NCI-H2107 (cell line): ENCODE measurements around the gene EPS8.

Experiments used
- DNase-seq: peaks from one replicate; lab custom pipeline; 2025; lab: John Stamatoyannopoulos, UW

Gene EPS8

DNA sequence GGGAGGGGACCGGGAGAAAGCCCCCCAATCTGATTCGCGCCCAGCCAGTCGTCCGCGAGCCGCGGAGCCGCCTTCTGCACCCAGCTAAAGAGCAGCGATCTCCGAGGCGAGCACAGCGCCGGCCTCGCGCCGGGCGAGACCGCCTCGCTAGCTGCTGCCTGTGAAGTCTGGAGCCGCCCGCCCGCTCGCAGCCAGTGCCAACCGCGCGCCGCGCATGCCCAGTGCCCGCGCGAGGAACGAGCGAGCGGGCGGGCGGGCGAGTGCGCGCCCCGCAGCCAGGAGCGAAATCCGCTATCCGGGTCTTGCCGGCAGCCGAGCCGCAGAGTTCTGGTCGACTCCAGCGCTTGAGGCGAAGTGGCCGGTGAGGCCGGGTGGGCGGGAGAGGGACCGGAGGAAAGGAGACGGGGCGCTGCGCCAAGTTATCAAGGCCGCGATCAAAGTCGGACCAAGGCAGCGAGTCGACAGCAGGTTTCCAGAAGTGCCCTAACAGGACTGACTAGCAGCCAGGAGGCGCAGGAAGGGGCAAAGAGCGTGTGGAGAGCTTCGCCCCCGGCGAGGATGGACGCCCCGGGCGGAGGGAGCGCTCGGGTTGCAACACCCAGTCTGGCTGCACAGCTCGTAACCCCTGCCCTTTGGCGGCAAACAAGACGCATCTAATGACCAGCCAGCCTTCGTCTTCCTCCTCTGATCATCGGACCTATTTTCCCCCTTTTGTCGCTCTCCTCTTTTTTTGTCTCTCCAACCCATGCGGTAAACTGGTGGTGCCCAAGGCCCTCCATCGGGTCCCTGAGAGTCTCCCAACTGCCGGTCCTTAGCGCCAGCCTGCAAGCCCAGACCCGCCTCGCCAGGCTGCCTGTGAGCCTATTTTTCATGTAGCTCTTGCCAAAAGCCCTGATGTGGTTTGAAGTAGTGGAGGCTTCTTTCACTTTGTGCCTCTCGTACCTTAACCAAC is at the start of gene EPS8:
EPS8 (minus strand) TSS at position 169 of the 952 bp plus-strand sequence. CDS start 106,437 bp downstream, outside the sequence.
- peak; percentile 82 for DNase-seq

DNA sequence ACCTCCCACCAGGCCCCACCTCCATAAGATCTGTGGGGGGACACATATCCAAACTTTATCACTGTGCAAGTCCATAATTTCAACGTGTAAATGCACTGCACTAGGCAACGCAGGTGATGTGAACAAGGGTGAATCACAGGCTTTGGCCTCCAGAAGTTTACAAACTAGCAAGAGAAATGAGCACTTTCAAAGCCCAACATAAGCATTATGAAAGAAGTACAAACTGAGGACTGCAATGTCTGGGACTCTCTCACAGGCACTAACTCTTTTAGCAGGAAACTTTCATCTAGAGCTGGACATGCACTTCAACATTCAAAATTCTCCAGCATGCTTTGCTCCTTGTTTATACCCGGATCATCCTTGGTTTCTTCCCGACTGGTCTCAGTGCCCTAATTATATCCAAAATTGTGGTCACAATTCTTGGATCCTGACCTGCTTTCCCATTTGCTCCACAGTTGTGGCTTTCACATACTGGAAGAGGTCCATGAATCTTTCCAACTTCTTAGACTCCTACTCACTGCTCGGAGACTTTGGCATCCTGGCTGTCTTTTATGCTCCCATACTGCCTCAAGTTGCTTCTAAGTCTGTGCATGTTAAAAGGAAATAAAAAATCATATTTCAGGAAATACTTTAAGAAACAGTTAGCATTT is 48.1 kb upstream of the EPS8 start:
- no peak for DNase-seq

DNA sequence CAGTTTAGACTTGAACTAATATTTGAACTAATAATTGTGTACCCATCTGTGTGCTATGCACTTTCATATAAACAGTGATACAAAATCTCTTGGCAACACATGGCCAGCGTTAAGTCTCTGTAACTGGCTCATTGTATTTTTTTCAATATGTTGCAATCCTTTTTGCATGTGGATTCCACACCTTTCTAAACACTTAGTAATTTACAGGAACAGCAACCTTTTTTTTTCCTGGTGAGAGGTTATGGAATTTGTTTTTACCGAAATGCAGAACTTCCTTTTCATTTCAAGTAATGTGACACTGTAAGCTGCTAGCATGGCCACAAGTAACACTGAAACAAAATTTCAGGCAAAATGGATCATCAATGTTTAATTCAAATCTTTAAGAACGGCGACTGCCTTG is 45.4 kb upstream of the EPS8 start:
- no peak for DNase-seq

GRCh38 chr12:15831315-15831978 is 42.3 kb upstream of the EPS8 start:
- no peak for DNase-seq

GRCh38 chr12:15830538-15830937 is 41.4 kb upstream of the EPS8 start:
- no peak for DNase-seq

DNA sequence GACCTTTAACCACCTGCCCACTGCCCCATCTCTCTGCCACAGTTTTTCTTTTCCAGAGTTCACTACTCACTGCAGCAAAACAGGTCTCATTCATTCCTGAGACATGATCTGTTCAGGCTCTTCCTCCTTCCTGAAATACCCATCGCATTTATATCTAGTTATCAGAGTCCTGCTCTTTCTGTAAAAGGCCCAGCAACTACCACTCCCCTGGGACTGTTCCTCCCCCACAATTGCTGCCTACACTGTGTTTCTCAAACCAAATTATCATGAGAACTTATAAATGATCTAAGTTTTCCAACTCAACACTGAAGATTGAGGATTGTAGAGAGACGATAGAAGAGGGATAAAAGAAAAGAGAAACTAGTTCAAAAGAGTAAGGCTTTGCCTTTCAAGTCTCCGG is 40.8 kb upstream of the EPS8 start:
- no peak for DNase-seq

- DNase-seq: no peak
These were observed 40.1 kb upstream of the EPS8 start for GRCh38 chr12:15829255-15829654.

DNA sequence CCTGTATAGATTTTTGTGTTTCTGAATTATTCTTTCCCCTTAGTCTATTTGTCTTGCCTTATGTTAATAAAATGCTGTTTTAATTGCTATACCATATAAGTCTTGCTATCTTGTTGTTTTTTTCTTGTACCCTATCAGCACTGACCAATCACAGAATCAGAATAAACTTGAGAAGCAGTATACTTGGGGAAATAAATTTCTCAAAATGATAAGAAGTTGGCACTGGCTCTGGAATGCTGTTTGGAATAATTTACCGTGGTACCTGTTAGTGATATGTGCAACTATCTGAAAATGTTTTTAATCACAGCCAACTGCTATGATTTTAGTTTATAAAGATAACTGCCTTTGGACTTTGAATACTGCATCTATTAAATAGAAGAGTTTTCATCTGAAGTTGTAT is 37.9 kb upstream of the EPS8 start:
- no peak for DNase-seq

GRCh38 chr12:15824516-15824915 is 35.3 kb upstream of the EPS8 start:
- DNase-seq: no peak

- DNase-seq: no peak
These were observed 34.4 kb upstream of the EPS8 start for GRCh38 chr12:15823360-15824128.

- no peak for DNase-seq
These were observed 30.7 kb upstream of the EPS8 start for GRCh38 chr12:15819644-15820437.

DNA sequence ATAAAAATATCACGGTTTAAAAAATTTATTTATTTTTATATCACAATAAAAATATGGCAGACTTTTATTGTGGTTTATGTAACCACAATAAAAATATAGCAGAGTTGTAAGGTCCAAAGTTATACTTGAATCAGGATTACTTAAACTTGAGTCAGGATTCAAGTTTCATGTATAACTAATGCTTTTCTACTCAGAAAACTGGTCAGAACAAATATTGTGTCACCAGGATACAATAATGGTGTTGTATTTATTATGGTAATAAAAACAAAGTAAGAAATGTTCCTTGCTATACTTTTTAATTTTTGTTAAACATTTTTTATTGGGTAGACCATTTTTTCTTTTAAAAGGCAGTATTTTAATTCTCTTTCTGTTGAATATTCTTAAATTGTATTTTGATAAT is 29.2 kb upstream of the EPS8 start:
- no peak for DNase-seq

- DNase-seq: no peak
These were observed 26.5 kb upstream of the EPS8 start for GRCh38 chr12:15815730-15816129.

- no peak for DNase-seq
These were observed 22.3 kb upstream of the EPS8 start for GRCh38 chr12:15811214-15812127.

GRCh38 chr12:15808652-15809051 is 19.5 kb upstream of the EPS8 start:
- no peak for DNase-seq

- DNase-seq: no peak
These were observed 19.1 kb upstream of the EPS8 start for GRCh38 chr12:15808250-15808649.

GRCh38 chr12:15806826-15807225 is 17.6 kb upstream of the EPS8 start:
- no peak for DNase-seq

DNA sequence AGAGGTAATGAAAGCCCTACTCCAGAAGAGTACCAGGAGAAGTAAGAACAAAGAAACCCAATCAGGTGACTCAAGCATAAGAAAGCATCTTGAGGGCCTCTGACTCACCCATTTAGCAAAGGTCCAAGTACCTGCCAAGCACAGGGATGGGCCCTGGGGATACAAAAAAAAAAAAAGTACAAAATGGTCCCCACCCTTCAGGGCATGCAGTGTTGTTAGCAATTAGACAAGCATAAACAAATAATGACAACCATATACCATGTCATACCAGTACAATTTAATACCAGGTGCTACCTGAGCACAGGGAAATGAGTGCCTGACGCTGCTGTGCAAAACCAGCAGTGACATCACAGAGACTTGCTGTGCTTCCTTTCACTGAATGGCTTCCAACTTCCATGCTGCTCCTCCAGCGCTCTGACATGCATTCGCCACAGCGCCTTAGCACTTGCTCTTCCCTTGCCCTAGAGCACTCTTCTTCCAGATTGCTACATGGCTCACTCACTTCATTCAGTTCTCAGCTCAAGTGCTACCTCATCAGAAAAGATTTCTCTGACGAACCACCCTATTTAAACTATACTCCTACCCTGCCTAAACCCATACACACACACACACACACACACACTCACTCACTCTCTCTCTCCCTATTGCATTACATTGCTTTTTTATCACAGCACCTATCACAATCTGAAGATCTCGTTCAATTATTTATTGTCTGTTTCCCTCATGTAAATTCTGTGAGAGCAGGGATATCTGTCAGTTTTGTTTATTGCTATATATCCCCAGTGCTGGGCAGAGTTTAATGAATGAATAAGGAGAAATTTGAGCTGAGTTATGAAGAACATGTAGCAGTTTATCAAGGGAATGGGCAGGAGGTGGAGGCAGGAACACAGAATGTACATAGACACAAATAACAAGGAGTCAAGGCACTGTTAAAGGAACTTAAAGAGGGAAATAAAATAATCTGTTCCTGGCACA is 12.9 kb upstream of the EPS8 start:
- no peak for DNase-seq

DNA sequence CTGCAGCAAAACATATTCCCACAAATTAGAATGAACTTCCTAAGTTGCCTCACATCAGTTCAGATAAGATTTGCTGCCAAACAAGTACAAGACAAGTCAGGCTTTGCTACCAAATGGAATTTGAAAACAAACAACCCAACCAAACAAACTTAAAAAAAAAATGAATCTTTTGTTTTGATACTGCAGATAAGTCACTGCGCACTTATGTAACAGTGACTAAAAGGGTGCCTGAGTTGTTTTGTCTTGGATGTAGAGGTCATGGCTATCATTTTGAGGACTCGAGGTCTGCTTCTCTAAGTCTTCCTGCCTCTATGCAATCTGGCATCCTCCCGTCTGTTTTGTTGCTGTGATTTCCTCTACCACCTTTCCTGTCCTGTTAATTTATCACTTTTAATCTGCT is 11.1 kb upstream of the EPS8 start:
- no peak for DNase-seq
